ENCODE data around the gene COA8. TPM values are rescaled to one million over a fixed set of nuclear protein-coding genes. Genes with fewer than 3 reads are reported as not detected.
A peak's percentile ranks its signal among the peaks of the same experiment; 100 is the strongest.

The COA8 gene
- total RNA-seq, 1 donor from 2014 or later, result 45.1 TPM

DNA sequence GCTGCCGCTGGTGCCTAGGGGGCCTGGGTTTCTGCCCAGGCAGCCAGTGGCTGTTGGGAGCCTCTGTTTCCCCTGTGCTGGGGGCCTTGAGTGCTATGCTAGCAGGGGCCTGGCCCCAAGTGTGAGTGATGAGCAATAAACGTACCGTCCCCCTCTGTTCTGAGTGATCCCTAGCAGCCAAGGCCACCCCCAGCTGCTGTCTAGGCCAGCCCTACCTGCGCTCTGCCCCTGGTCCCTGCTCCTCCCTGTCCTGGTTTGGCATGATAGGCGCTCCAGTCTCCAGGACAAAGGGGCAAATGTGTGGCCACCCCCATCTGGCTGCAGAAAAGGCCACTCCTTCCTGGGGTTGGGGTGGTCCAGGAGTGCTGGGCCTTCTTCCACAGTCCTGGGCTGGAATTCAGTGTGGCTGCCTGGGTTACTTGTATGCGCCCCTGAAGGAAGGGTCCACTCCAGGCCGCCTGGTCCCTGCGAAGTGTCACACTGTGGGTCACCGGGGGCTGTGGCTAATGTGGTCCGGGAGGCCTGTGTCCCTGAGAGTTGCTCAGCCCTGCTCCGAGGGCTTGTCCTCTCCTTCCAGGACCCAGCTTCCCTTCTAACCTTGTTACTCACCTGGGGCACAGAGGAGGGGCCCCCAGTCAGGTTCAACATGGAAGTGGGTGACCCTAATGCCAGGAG is 26.7 kb upstream of the COA8 start:
- DNase-seq (ENCODE audit: low spot score, unreplicated experiment), result no peak
- TF ChIP-seq, protein P1, sequence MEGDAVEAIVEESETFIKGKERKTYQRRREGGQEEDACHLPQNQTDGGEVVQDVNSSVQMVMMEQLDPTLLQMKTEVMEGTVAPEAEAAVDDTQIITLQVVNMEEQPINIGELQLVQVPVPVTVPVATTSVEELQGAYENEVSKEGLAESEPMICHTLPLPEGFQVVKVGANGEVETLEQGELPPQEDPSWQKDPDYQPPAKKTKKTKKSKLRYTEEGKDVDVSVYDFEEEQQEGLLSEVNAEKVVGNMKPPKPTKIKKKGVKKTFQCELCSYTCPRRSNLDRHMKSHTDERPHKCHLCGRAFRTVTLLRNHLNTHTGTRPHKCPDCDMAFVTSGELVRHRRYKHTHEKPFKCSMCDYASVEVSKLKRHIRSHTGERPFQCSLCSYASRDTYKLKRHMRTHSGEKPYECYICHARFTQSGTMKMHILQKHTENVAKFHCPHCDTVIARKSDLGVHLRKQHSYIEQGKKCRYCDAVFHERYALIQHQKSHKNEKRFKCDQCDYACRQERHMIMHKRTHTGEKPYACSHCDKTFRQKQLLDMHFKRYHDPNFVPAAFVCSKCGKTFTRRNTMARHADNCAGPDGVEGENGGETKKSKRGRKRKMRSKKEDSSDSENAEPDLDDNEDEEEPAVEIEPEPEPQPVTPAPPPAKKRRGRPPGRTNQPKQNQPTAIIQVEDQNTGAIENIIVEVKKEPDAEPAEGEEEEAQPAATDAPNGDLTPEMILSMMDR (IDR thresholded peaks at IDR 0.05; ENCODE audit: unreplicated experiment), result no peak

DNA sequence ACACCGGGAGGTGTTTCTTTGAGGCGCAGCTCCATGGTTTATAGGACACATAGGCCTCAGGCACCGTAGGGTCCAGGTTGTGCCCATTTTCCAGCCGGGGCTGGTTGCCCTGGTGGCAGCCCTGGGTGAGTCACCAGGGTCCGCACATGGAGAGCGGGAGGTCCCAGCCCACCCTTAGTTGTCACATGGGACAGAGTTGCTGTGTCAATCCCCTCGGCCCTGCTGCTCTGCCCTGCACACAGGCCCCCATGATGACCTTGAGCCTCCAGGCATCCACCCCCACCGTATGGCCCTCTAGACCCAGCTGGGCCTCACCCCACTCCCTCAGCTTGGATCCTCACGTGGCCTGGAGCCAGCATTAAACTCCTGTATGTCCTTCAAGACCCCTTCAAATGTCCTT is 26.1 kb upstream of the COA8 start:
- no peaks in the 10 kb centered on the region for H3K4me1 Mint-ChIP-seq (ENCODE audit: low read depth)
- no peaks in the 10 kb centered on the region for H3K36me3 Mint-ChIP-seq (ENCODE audit: insufficient read depth)
- TF ChIP-seq, protein P1 (IDR thresholded peaks at IDR 0.05; ENCODE audit: unreplicated experiment), result no peak
- no peak overlapping the region for H3K27ac Mint-ChIP-seq
- no peak for DNase-seq (ENCODE audit: low spot score, unreplicated experiment)
- H3K9me3 Mint-ChIP-seq (ENCODE audit: low read depth), result no peaks in the 10 kb centered on the region
- H3K27me3 Mint-ChIP-seq, result no peaks in the 10 kb centered on the region
- no peak overlapping the region for H3K4me3 Mint-ChIP-seq (ENCODE audit: low read depth)

More for the DNA sequence above, 26.7 kb upstream of the COA8 start:
- Mint-ChIP-seq H3K36me3 (ENCODE audit: insufficient read depth) (no peaks in the 10 kb centered on the region), H3K27me3 (no peaks in the 10 kb centered on the region), H3K9me3 (ENCODE audit: low read depth) (no peaks in the 10 kb centered on the region), H3K4me3 (ENCODE audit: low read depth) (no peak overlapping the region), H3K27ac (peak overlapping the region; percentile 59), H3K4me1 (ENCODE audit: low read depth) (no peaks in the 10 kb centered on the region)

DNA sequence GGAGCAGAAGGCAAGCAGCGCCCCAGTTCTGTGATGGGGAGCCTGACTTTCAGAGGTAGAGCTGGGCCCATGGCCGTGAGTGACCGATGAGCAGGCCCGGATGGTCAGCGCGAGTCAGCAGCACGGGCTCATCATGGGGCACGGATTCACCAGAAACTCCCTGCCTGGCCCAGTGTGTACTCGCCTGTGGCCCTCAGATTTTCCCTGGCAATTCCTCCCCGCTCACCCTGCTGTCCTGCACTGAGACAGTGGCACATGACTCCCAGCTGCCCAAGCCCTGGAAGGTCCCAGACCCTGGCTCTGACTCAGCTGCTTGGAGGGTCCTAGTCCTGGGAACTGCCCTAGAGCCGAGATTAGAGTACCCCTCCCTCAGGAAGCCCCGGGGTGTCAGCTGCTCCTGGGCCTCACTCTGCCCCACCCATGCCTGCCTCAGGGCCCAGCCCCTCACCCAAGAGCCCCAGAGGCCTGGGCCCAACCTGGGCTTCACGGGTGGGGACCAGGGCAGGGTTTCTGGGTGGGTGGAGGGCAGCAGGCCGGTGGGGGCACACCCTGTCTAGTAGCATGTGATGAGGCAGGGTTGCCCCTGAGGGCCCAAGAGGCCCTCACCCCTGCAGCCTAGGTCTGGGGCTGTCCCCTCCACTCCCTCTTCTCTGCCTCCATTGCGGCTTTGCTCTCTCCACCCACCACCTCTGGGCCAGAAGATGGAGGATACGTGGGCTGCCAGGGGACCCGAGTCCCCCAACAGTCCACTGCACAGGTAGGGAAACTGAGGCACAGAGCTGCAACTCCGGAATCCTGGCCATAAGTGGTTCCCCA is 25.4 kb upstream of the COA8 start:
- TF ChIP-seq, protein P1 (IDR thresholded peaks at IDR 0.05; ENCODE audit: unreplicated experiment), result no peak
- no peak overlapping the region for H3K4me3 Mint-ChIP-seq (ENCODE audit: low read depth)
- no peaks in the 10 kb centered on the region for H3K4me1 Mint-ChIP-seq (ENCODE audit: low read depth)
- H3K9me3 Mint-ChIP-seq (ENCODE audit: low read depth), result no peaks in the 10 kb centered on the region
- peak overlapping the region; percentile 62 for H3K27ac Mint-ChIP-seq
- no peaks in the 10 kb centered on the region for H3K27me3 Mint-ChIP-seq
- no peak for DNase-seq (ENCODE audit: low spot score, unreplicated experiment)
- no peaks in the 10 kb centered on the region for H3K36me3 Mint-ChIP-seq (ENCODE audit: insufficient read depth)

DNA sequence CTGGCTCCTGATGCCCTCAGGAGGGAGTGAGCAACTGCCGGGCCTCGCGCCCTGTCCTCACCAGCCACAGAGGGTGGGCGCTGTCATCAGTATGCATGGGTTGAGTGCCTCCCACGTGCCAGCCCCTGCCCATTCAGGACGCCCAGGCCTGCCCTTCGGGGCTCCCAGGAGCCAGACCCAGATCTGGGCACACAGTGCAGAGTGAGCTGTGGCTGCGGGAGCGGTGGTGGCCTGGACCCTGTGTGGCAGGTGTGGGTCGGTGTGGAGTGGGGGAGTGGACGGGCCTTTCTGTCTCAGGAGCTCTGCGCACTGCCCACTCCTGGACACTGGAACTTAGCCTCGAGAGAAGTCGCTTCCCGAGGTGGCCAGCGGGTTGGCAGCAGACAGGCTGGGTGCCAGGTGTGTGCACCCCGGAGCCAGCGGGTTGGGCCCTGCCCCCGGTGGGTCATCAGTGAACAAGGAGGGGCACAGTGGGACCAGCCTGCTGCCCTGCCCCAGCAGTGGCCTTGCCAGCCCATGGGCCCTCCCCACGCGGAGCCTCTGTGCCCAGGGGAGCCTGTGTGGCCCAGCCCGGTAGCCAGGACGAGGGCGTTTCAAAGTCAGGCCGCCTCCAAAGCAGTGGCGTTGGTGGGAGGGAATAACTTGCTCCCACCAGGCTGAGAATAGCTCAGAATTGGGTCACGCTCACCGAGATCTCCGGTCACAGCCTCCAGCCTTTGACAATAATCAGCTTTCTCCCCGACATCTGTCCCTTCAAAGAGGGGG is 24.3 kb upstream of the COA8 start:
- Mint-ChIP-seq H3K36me3 (ENCODE audit: insufficient read depth) (no peaks in the 10 kb centered on the region), H3K27ac (no peak overlapping the region), H3K27me3 (no peaks in the 10 kb centered on the region), H3K4me3 (ENCODE audit: low read depth) (no peak overlapping the region), H3K4me1 (ENCODE audit: low read depth) (no peaks in the 10 kb centered on the region), H3K9me3 (ENCODE audit: low read depth) (no peaks in the 10 kb centered on the region)
- no peak for DNase-seq (ENCODE audit: low spot score, unreplicated experiment)
- TF ChIP-seq, protein P1 (IDR thresholded peaks at IDR 0.05; ENCODE audit: unreplicated experiment), result no peak
